Keratinocyte (primary cell): ENCODE data around the gene PFDN4. TPM values are rescaled to one million over a fixed set of nuclear protein-coding genes. Genes with fewer than 3 reads are reported as not detected.
"Not testable (repeated sequence)": the region's sequence is repeated elsewhere in the genome, so short reads cannot be mapped to it uniquely, and the experiment has no call there.

Experiments
- DNase-seq: peaks from one replicate; pipeline ENCODE4 v3.0.0-alpha.2; 2011; ENCODE audit warnings: low read depth, missing footprints, low spot score
- FAIRE-seq: peaks from 2 replicates; lab custom pipeline; 2011; peaks lifted over from hg19 to GRCh38; lab: Jason Lieb, UNC
- H2AFZ ChIP-seq: 2 replicates; pipeline ENCODE4 v1.6.0; 2012; ENCODE audit warnings: low read length, control low read depth, inconsistent platforms; ENCODE audit not compliant: control insufficient read depth
- H3K27ac ChIP-seq: 2 replicates; pipeline ENCODE4 v1.5.1; 2011; ENCODE audit warnings: low read length; ENCODE audit not compliant: control insufficient read depth, insufficient read depth
- H3K27me3 ChIP-seq: 3 replicates; pipeline ENCODE4 v1.6.0; 2011; ENCODE audit warnings: low read length; ENCODE audit not compliant: control insufficient read depth, insufficient read depth; ENCODE audit errors: extremely low read depth
- H3K36me3 ChIP-seq, 2 experiments: 2 replicates in 1 of 2; 3 replicates in 1 of 2; pipeline ENCODE4 v1.5.1; 2011; ENCODE audit warnings: low read length in 2 of 2, mild to moderate bottlenecking in 1 of 2; ENCODE audit not compliant: control insufficient read depth in 2 of 2, insufficient read depth in 2 of 2; ENCODE audit errors: extremely low read depth in 1 of 2
- H3K4me1 ChIP-seq: 3 replicates; pipeline ENCODE4 v1.5.1; 2011; ENCODE audit warnings: low read length; ENCODE audit not compliant: control insufficient read depth, insufficient read depth; ENCODE audit errors: extremely low read depth
- H3K4me2 ChIP-seq: 3 replicates; pipeline ENCODE4 v1.6.0; 2011; ENCODE audit warnings: low read depth, low read length; ENCODE audit not compliant: control insufficient read depth, insufficient read depth; ENCODE audit errors: extremely low read depth
- H3K4me3 ChIP-seq, 3 experiments: fragments of 200-600 bp in 1 of 3; sonication (generic) in 1 of 3; 2 replicates in 2 of 3; 3 replicates in 1 of 3; pipeline ENCODE4 v1.5.1; 2011 to 2016; ENCODE audit warnings: low read length in 3 of 3, mild to moderate bottlenecking in 3 of 3, control low read depth in 2 of 3, inconsistent platforms in 1 of 3, low read depth in 1 of 3, mixed read lengths in 1 of 3, mixed run types in 1 of 3, moderate library complexity in 1 of 3; ENCODE audit not compliant: control insufficient read depth in 2 of 3, insufficient read depth in 2 of 3; ENCODE audit errors: extremely low read depth in 1 of 3
- H3K79me2 ChIP-seq: 2 replicates; pipeline ENCODE4 v1.6.0; 2012; ENCODE audit warnings: low read length; ENCODE audit not compliant: control insufficient read depth, insufficient read depth
- H3K9ac ChIP-seq: 3 replicates; pipeline ENCODE4 v1.6.0; 2011; ENCODE audit warnings: low read length; ENCODE audit not compliant: control insufficient read depth, insufficient read depth; ENCODE audit errors: extremely low read depth
- H3K9me1 ChIP-seq: 3 replicates; pipeline ENCODE4 v1.6.0; 2011; ENCODE audit warnings: low read length; ENCODE audit not compliant: control insufficient read depth, insufficient read depth; ENCODE audit errors: extremely low read depth
- H3K9me3 ChIP-seq: 2 replicates; pipeline ENCODE4 v1.5.1; 2012; ENCODE audit warnings: low read depth, low read length; ENCODE audit not compliant: control insufficient read depth
- H4K20me1 ChIP-seq: 3 replicates; pipeline ENCODE4 v1.6.0; 2011; ENCODE audit warnings: low read length; ENCODE audit not compliant: control insufficient read depth, insufficient read depth; ENCODE audit errors: extremely low read depth
- CTCF ChIP-seq, 3 experiments: IDR thresholded peaks in 1 of 3; conservative IDR thresholded peaks in 1 of 3; optimal IDR thresholded peaks in 1 of 3; 2 replicates in 2 of 3; 3 replicates in 1 of 3; pipeline versions ENCODE3 to v1.5.1; 2011; ENCODE audit warnings: low read length in 3 of 3, mild to moderate bottlenecking in 3 of 3, moderate library complexity in 2 of 3, control low read depth in 1 of 3, inconsistent platforms in 1 of 3; ENCODE audit not compliant: insufficient read depth in 2 of 3; ENCODE audit errors: extremely low read depth in 1 of 3
- EZH2 ChIP-seq: IDR thresholded peaks from one replicate; pipeline ENCODE4 v1.6.1; 2012; ENCODE audit warnings: inconsistent platforms, mild to moderate bottlenecking, low read length, moderate library complexity
- dilution Hi-C: fragments of 300-500 bp; cut with MboI; formaldehyde crosslinking; loops from one replicate; pipeline ENCODE4 v1.7.0; 2020; ENCODE audit warnings: low sequenced_read_pairs; ENCODE audit not compliant: extremely low pct_ligation_motif_present
- polyA plus RNA-seq, 5 experiments: library from polyadenylated mRNA; depleted of rRNA in 3 of 5; stranded (reverse) in 3 of 5; stranded (forward) in 1 of 5; unstranded in 1 of 5; fragments of >200 nt; gene quantifications; 1 replicate in 1 of 5; 2 replicates in 3 of 5; 3 replicates in 1 of 5; pipeline versions ENCODE4 v1.2.1 to v1.2.3, GENCODE V29; 2011 to 2012; ENCODE audit warnings: missing spikeins in 2 of 5, low read depth in 1 of 5, low replicate concordance in 1 of 5

PFDN4 gene
- polyA plus RNA-seq, 1 donor (not counting 4 experiments of a cell fraction or from before 2014, with no cell fraction given) = 65.7 TPM

- FAIRE-seq (no peak), DNase-seq (no peak)
- no peaks in the 10 kb centered on the region for H4K20me1 ChIP-seq
- no peaks in the 10 kb centered on the region for H3K79me2 ChIP-seq
- no peaks in the 10 kb centered on the region for H3K9me3 ChIP-seq
- no peak overlapping the region for H3K4me3 ChIP-seq
- dilution Hi-C loops = no loop called here
- no peaks in the 10 kb centered on the region for H3K4me1 ChIP-seq
- H3K9ac ChIP-seq = no peak overlapping the region
- no peak overlapping the region for H2AFZ ChIP-seq
- no peaks in the 10 kb centered on the region for H3K9me1 ChIP-seq
- H3K4me2 ChIP-seq = no peak overlapping the region
- TF ChIP-seq CTCF (optimal IDR thresholded peaks at IDR 0.05 in 1 of 3, IDR thresholded peaks at IDR 0.05 in 1 of 3, conservative IDR thresholded peaks at IDR 0.05 in 1 of 3; ENCODE audit: extremely low read depth in 1 of 3, insufficient read depth in 2 of 3, low read length in 3 of 3) (no peak), EZH2 (no peak)
- no peaks in the 10 kb centered on the region for H3K36me3 ChIP-seq
- H3K27me3 ChIP-seq = no peaks in the 10 kb centered on the region
- no peak overlapping the region for H3K27ac ChIP-seq
Measured at GRCh38 chr20:54237116-54237943, 29.4 kb downstream of the PFDN4 start.

GRCh38 chr20:54244113-54244512, 36.2 kb downstream of the PFDN4 start:
- no peak for DNase-seq
- no peak overlapping the region for H3K9ac ChIP-seq

DNA sequence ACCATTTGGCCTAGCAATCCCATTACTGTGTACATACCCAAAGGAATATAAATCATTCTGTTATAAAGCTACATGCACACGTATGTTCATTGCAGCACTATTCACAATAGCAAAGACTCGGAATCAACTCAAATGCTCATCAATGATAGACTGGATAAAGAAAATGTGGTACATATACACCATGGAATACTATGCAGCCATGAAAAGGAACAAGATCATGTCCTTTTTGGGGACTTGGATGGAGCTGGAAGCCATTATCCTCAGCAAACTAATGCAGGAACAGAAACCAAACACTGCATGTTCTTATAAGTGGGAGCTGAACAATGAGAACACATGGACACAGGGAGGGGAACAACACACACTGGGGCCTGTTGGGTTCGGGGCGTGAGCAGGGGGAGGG, 40.8 kb downstream of the PFDN4 start:
- H3K9me3 ChIP-seq, H3K27me3 ChIP-seq, H3K79me2 ChIP-seq, H3K36me3 ChIP-seq, H3K9ac ChIP-seq, H3K4me1 ChIP-seq, H2AFZ ChIP-seq, H3K4me2 ChIP-seq, DNase-seq, FAIRE-seq, H3K9me1 ChIP-seq, H3K27ac ChIP-seq, dilution Hi-C loops, H3K4me3 ChIP-seq, H4K20me1 ChIP-seq: not testable (repeated sequence)

More at GRCh38 chr20:54244113-54244512, 36.2 kb downstream of the PFDN4 start:
- H3K27me3 ChIP-seq = no peaks in the 10 kb centered on the region
- no peak overlapping the region for H3K4me3 ChIP-seq
- dilution Hi-C loops = no loop called here
- H3K27ac ChIP-seq = no peak overlapping the region
- H3K9me1 ChIP-seq = no peaks in the 10 kb centered on the region
- no peak overlapping the region for H2AFZ ChIP-seq
- no peak for TF ChIP-seq EZH2
- TF ChIP-seq CTCF (optimal IDR thresholded peaks at IDR 0.05 in 1 of 3, IDR thresholded peaks at IDR 0.05 in 1 of 3, conservative IDR thresholded peaks at IDR 0.05 in 1 of 3; ENCODE audit: extremely low read depth in 1 of 3, insufficient read depth in 2 of 3, low read length in 3 of 3) = no peak
- H3K36me3 ChIP-seq = no peaks in the 10 kb centered on the region
- FAIRE-seq = no peak
- H3K9me3 ChIP-seq = no peaks in the 10 kb centered on the region
- H3K4me1 ChIP-seq = no peaks in the 10 kb centered on the region
- no peaks in the 10 kb centered on the region for H3K79me2 ChIP-seq
- no peak overlapping the region for H3K4me2 ChIP-seq
- H4K20me1 ChIP-seq = no peaks in the 10 kb centered on the region
